GM12865 (cell line): ENCODE results near the gene CDKL1.

Source experiments
- DNase-seq: peaks from one replicate; pipeline ENCODE4 v3.0.0; 2010; ENCODE audit warnings: low read depth
- H3K4me3 ChIP-seq: 2 replicates; pipeline ENCODE4 v1.5.1; 2011; ENCODE audit warnings: mild to moderate bottlenecking, low read depth, low read length, control low read depth
- CTCF ChIP-seq: IDR thresholded peaks from 2 replicates; pipeline ENCODE4 v1.5.1; 2011; ENCODE audit warnings: low read length, control low read depth, low read depth, inconsistent platforms; ENCODE audit not compliant: insufficient read depth; ENCODE audit errors: missing control alignments

Gene CDKL1

DNA sequence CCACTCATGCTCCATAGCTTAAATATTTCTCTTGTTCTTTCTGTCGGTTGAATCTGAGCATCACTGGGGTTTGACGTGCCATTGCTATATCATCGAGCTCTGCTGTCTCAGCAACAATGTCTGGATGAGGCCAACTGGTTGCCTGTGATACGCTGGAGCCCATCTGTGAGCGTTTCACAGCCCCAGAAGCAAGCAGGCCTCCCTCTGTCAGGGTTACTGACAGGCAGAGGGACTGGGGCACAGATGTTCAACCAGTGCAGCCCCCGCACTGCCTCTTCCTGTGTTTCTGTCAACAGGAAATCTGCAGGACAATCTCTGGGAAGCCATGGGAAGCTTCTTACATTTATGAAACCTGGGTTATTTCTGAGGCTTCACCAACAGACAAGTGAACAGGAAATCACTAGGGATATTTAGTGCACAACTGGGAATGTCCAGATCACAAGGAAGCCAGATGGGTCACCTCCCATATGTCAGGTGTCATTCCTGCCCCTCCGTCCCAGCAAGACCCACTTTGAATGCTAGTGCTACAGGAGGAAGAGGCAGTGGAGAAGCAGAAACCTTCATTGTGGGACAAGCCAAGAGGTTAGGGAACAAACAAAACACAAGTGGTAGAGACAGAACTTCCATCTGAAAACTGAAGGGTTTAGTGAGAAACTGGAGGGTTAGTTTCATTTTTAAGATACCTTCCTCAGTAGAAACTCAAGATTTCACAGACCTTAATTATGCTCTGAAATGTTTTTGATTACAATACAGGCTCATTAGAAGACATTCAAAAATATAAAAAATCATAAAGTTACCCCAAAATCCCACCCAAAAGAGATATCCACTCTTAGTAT is 60.5 kb downstream of the CDKL1 start:
- H3K4me3 ChIP-seq: no peak overlapping the region
- no peak for TF ChIP-seq CTCF
- DNase-seq: no peak

DNA sequence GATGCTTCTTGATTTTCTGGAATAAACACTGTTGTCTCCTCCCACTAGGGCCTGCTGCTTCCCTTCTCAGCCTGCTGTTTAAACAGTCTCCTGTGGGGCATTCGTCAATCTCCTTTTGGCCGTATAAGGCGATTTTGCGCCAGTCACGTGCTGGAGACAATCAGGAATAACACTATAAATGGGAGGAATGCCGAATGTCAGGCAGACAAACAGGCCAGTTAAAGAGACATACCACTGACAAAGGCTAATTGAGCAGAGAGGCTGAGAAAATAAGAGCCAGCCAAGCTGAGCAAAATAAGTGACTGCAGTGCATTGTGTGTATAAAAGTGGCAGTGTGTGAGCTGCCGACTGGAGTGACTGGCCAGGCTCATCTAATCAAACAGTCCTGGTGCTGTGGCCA is 61.3 kb downstream of the CDKL1 start:
- TF ChIP-seq CTCF: no peak
- no peak overlapping the region for H3K4me3 ChIP-seq
- no peak for DNase-seq

- TF ChIP-seq CTCF: no peak
These were observed 62.5 kb downstream of the CDKL1 start for GRCh38 chr14:50334211-50334610.

DNA sequence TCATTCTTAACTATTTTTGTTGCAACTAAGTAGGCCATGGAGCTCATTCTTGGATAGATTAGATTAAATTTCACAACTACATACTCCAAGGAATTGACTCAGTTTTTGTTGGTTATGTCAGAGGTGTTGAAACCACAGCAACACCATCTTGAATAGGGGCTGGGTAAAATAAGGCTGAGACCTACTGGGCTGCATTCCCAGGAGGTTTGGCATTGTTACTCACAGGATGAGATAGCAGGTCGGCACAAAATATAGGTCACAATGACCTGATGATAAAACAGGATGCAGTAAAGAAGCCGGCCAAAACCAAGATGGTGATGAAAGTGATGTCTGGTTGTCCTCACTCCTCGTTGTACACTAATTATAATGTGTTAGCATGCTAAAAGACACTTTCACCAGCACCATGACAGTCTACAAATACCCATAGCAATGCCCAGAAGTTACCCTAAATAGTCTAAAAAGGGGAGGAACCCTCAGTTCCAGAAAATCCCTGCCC is 63.6 kb downstream of the CDKL1 start:
- H3K4me3 ChIP-seq: no peak overlapping the region
- no peak for TF ChIP-seq CTCF
- DNase-seq: no peak

More at GRCh38 chr14:50334211-50334610, 62.5 kb downstream of the CDKL1 start:
- no peak for DNase-seq
- no peak overlapping the region for H3K4me3 ChIP-seq

- no peak overlapping the region for H3K4me3 ChIP-seq
- no peak for TF ChIP-seq CTCF
These were observed 65.1 kb downstream of the CDKL1 start for GRCh38 chr14:50331596-50331995.

DNA sequence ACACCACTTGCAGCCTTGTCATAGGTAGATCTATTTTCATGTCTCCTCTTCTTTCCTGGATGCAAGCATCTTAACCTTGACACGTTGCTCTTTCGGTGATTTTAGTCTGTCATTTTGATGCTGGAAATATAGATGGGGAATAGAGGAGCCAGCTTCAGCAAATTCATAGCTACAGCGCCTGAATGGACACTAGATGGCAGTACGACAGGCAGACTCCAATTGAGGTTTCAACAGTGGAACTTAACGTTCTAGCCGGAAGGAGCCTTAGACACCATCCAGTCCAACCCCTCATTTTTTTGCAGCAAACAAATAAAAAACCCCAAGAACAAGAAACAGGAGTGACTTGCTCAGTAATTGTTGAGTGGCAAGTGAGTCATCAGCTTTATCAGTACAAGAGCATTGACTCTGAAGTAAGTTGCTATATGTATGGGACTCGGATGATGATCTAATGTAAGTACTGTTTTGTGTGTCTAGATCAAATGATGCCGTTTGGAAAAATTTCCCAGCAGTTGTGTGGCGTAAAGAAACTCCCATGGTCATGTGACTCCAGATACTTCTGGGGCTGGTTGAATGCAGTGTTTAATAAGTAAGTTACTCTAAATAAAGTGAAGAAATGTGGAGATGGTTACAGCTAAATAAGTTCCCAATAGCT is 75.5 kb downstream of the CDKL1 start:
- peak overlapping the region; percentile 46 for H3K4me3 ChIP-seq
- TF ChIP-seq CTCF: peak; percentile 89
- DNase-seq: peak; percentile 92

More at GRCh38 chr14:50331596-50331995, 65.1 kb downstream of the CDKL1 start:
- DNase-seq: no peak

- peak; percentile 67 for DNase-seq
- TF ChIP-seq CTCF: no peak
- peak overlapping the region; percentile 46 for H3K4me3 ChIP-seq
These were observed 76.4 kb downstream of the CDKL1 start for GRCh38 chr14:50320283-50320682.
